HG02973 (cell line): ENCODE measurements around the gene TMEM135.
A peak's percentile ranks its signal among the peaks of the same experiment; 100 is the strongest.

Experiments
- ATAC-seq: cut with Tn5 transposase; IDR thresholded peaks from one replicate; pipeline ENCODE4 v1.9.1; 2021; ENCODE audit warnings: moderate library complexity; ENCODE audit not compliant: unreplicated experiment

The TMEM135 gene

GRCh38 chr11:87190071-87190470 is 152.3 kb downstream of the TMEM135 start:
- no peak for ATAC-seq

GRCh38 chr11:87193756-87194470 is 156.2 kb downstream of the TMEM135 start:
- no peak for ATAC-seq

DNA sequence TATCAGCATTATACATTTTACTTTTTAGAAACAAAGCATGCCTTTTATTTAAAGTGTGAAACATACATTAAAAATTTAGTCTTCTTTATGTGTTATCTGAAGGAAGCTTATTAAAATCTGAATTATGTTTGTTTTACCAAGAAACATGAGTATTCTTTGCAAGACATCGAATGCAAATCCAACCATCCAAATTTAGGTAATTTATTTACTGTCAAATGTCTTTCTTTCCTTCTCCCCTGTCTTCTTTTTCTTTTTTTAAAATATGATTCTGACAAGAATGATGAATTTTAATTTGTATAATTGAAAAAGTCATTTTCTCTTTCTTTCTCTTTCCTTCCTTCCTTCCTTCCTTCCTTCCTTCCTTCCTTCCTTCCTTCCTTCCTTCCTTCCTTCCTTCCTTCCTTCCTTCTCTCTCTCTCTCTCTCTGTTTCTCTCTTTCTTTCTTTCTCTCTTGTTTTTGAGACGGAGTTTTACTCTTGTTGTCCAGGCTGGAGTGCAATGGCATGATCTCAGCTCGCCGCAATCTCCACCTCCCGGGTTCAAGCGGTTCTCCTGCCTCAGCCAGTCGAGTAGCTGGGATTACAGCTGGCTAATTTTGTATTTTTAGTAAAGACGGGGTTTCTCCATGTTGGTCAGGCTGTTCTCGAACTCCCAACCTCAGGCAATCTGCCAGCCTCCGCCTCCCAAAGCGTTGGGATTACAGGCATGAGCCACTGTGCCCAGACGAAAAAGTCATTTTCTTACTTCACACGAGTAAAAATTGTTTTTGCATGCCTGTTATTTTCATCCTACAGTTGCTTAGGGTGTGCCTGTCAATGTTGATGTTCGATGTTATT is 157.5 kb downstream of the TMEM135 start:
- ATAC-seq: no peak

- ATAC-seq: no peak
Measured at GRCh38 chr11:87198266-87198881, 160.6 kb downstream of the TMEM135 start.

DNA sequence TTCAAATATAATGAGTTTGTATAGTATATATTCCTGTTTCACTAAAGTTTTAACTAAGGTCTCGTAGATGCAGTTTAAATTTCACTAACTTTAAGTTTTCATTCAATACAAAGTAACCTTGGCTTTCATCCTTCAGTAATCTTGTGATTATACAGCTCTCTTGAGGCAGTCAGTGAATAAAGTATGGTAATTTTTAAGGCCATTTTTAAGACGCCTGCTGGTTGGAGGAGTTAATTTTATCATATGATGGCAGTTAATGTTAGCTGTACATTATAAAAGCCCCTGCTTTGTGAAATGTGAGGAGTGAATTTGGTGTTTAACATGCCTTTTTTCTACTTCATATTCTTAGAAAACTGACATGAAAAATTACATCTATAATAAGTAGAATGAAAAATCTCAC is 163.6 kb downstream of the TMEM135 start:
- ATAC-seq: no peak

DNA sequence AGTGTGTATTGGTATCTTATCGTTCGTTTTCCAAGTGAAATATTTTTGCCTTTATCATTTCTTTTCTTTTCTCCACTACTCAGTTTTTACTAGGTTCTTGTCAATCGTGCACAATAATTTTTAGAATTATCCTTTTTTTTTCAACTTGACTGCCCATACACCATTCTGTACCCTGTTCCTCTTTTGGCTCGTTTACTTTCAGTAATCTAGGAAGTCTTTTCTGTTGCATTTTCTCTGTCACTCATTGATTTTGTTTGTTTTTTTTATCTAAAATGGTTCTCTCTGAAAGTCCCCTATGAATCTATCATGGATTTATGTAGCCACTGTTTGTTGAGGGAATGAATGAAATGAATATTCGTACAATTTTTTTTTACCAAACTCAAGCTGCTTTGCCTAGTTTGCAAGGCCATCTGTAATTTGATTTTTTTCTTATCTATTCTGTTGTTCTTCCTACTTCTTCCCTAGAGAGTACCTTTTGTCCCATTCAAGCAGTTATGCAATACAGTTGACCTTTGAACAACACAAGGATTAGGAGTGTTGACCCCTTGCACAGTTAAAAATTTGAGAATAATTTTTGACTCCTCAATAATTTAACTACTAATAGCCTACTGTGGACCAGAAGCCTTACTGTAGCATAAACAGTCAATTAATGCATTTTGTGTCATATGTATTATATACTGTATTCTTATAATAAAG is 166.3 kb downstream of the TMEM135 start:
- no peak for ATAC-seq

DNA sequence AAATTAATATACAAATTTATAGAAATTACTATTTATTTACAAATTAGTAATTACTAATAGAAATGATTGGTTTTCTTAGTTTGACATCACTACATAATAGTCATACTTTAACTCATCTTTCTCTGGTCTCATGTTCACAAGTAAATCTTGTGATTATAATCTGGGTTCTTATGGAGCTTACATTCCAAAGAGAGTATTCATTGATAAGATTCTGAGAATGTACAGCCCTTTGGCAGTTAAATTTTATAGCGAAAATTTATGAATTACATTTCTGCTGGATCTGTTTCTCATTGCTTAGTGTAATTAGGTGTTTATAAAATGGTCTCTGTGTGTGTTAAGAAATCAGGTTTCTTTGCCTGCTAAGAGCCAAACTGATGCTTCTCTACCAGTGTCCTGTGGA is 175.2 kb downstream of the TMEM135 start:
- ATAC-seq: no peak

DNA sequence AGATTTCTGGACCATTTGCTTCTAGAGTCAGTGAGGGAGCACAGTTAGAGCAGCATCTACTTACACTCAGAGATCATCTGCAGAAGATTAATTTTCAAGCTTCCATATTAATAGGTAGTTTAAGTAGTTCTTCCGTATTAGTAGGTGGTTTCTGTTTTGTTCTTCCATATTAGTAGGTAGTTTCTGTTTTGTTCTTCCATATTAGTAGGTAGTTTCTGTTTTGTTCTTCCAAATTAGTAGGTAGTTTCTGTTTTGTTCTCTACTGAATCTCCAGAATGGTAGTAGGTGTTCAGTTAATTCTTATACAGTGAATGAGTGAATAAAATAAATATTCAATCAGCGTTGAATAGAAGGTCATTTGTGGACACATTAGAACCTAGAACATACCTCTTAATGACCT is 175.7 kb downstream of the TMEM135 start:
- ATAC-seq: peak; percentile 80

DNA sequence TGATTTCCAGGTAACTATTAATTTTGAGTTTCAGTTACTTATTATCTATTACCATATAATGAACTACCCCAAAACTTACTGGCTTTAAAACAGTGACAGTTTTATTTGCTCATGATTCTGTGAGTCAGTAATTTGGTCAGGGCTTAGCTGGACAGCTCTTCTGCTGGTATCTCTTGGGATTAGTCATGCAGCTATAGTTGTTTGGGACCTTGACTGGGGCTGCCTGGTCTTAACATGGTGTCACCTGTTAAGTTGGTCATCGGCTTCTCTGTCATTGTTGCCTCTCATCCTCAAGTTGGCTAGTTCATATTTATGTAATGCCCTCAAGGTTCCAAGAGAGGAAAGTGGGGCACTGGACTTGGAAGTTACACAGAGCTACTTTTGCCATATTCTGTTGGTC is 177.5 kb downstream of the TMEM135 start:
- no peak for ATAC-seq

GRCh38 chr11:87219266-87219665 is 181.5 kb downstream of the TMEM135 start:
- no peak for ATAC-seq

DNA sequence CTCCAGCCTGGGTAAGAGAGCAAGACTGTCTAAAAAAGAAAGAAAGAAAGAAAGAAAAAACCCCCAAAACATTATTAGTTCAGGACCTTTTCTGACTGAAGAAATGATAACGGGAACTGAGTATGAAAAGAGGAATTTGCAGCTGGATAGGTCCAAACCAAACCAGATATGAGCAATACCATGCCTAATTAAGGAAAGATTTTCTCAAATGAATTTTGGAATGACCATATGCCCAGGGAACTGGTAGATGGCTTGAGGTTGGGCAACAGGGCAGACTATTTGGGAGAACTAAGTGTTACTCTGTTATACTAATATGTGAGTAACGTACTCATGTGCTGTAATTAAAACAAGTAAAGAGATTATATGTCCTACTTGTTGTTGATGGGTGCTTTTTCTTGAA is 186.1 kb downstream of the TMEM135 start:
- no peak for ATAC-seq

- ATAC-seq: no peak
Measured at GRCh38 chr11:87224486-87224885, 186.8 kb downstream of the TMEM135 start.

DNA sequence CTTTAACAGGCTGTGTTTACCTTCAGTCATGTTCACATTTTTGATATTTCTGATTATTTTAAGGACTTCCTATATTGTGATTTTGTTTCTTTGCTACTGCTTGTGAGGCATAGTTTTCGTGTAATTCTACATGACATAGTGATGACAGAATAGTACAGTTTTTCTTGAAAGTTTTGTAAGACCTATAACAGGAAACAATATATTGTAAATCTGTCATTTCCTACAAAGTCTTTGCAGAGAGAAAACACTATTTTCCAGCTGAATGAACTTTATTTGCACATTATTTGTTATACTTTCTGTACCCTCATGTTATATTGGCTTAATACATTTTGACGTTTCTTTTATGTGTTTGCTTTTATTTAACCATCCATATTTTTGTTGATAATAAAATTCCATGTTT is 191.1 kb downstream of the TMEM135 start:
- ATAC-seq: no peak

GRCh38 chr11:87230995-87231394 is 193.3 kb downstream of the TMEM135 start:
- ATAC-seq: no peak

GRCh38 chr11:87232320-87232719 is 194.6 kb downstream of the TMEM135 start:
- ATAC-seq: no peak

- ATAC-seq: no peak
Measured at GRCh38 chr11:87235366-87235765, 197.6 kb downstream of the TMEM135 start.

DNA sequence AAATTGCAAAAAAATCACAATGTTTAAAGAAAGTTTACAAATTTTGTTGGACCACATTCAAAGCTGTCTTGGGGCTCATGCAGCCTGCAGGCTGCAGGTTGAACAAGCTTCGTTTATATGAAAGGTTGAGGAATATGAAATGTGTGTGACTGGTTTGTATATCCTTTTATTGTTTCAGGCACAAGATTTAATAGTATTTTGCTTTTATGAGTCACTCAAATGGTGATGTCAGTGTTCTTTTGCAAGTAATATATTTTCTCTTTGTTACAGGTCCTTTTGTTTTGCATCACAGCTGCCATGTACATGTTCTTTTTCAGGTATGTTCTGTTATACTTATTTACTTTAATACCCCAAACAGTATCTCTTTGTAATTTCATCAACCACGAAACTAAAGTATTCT is 198.6 kb downstream of the TMEM135 start:
- no peak for ATAC-seq

DNA sequence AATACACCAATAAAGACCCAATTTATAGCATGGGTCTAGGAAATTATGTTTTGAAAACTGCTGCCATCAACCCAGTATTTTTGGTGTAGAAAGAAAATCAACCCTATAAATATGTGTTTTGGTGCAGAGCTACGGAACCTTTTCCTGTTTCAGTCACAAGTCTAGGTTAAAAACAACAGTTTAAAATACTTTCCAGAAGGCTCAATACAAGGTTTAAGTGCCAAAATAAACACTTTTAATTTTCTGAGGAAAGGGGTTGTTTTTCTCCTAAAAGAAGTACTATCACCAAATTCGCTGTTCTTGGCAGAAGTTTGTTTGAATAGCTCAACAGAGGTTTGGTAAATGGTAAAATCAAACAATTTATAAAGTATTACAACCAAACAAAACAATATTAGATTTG is 201.3 kb downstream of the TMEM135 start:
- ATAC-seq: no peak

DNA sequence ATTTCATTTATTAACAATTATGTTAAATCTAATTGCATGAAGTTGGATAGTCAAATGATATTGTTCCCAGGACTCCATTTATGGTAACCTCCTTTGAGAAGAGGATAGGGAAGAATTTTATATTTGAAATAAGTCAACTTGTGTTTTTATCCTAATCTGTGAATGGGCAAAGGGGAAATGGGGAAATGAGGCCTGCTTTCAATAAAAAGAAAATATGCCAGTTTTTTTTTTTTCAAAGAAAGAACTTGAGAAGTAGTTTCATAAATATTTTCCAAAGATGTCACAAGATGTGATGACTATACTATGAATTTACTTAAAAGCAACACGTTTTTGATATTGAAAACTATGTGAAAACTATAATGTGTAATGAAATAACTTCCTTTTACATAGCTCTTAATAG is 201.8 kb downstream of the TMEM135 start:
- no peak for ATAC-seq

- no peak for ATAC-seq
Measured at GRCh38 chr11:87251560-87251959, 213.8 kb downstream of the TMEM135 start.

GRCh38 chr11:87252869-87253268 is 215.1 kb downstream of the TMEM135 start:
- ATAC-seq: no peak
